ENCODE measurements around the gene PHF12.

Gene PHF12

DNA sequence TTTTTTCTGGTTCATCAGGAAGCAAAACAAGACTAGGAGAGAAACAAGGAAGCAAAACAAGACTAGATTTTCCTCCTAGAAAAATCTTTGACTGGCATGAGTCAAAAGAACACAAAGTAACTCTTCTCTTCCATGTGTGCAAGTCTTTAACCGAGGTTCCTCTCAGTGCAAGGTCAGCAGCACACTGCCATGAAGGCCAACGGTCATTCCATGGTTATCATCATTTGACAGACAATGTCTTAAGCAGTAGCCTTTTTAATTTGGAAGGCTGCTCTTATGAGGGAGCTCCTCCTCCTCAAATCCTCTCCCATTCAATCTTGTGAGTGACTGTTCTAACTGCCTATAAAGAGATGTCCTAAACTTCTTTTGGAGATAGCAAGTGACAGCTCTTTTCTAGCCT lies 33.0 kb downstream of the PHF12 start:
- TF ChIP-seq, protein P1, sequence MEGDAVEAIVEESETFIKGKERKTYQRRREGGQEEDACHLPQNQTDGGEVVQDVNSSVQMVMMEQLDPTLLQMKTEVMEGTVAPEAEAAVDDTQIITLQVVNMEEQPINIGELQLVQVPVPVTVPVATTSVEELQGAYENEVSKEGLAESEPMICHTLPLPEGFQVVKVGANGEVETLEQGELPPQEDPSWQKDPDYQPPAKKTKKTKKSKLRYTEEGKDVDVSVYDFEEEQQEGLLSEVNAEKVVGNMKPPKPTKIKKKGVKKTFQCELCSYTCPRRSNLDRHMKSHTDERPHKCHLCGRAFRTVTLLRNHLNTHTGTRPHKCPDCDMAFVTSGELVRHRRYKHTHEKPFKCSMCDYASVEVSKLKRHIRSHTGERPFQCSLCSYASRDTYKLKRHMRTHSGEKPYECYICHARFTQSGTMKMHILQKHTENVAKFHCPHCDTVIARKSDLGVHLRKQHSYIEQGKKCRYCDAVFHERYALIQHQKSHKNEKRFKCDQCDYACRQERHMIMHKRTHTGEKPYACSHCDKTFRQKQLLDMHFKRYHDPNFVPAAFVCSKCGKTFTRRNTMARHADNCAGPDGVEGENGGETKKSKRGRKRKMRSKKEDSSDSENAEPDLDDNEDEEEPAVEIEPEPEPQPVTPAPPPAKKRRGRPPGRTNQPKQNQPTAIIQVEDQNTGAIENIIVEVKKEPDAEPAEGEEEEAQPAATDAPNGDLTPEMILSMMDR (IDR thresholded peaks at IDR 0.05; ENCODE audit: control extremely low read depth, extremely low read depth, low read depth, missing control alignments), result no peak
- CTCF ChIA-PET, result interaction anchor here (0.8 to 5.7 kb wide), 8 partner anchors 9 to 198 kb away, joined by 3 to 42 read pairs (median 6); partner anchors contain the start of genes DHRS13 and TLCD1
- POLR2A ChIA-PET, result no interaction called here
- no peak for DNase-seq (ENCODE audit: extremely low spot score)

DNA sequence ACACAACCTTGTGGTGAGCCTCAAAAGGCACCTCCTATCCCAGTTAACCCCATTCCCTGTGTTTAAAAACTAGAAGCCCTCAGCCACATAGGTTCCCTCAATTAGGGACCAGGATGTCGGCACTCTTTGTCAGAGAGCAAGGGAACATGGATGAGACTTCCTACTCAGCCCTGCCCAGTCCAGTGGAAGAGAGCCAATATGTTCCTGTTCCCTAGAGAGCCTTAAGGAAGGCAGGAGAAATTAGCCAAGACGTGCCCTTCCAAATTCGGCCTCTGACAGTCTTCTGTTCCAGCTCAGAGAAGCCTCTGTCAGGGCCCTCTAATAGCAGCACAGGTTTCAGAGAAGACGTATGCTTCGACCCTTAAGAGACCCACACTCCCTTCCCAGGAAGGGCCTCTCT lies 33.9 kb downstream of the PHF12 start:
- ChIA-PET CTCF (interaction anchor here (0.7 to 5.7 kb wide), 10 partner anchors 8 to 292 kb away, joined by 3 to 42 read pairs (median 12); partner anchors contain the start of genes DHRS13, FLOT2 and TLCD1), POLR2A (no interaction called here)
- TF ChIP-seq, protein P1 (IDR thresholded peaks at IDR 0.05; ENCODE audit: control extremely low read depth, extremely low read depth, low read depth, missing control alignments), result no peak
- no peak for DNase-seq (ENCODE audit: extremely low spot score)

DNA sequence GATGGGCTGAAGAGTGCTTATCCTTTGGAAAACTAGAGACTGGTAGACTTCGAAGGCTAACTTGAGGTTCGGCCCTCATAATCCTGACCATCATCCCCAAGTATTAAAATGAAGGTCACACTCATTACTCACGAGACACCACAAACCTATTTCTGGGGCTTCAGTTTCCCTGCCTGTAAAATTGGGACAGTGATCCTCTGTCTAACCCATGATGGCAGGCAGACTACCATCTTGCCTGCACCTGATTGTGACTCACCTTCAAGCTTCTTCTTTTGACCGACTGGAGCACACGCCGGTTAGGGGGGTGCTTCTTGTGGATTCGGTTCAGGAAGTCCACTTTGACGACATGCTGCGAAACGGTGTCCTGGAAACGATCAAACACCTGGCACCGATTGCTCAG lies 34.3 kb downstream of the PHF12 start:
- POLR2A ChIA-PET, result no interaction called here
- TF ChIP-seq, protein P1 (IDR thresholded peaks at IDR 0.05; ENCODE audit: control extremely low read depth, extremely low read depth, low read depth, missing control alignments), result no peak
- no peak for DNase-seq (ENCODE audit: extremely low spot score)
- CTCF ChIA-PET, result interaction anchor here (0.7 to 5.7 kb wide), 13 partner anchors 9 to 292 kb away, joined by 3 to 42 read pairs (median 7); partner anchors contain the start of genes DHRS13, FLOT2 and TLCD1

DNA sequence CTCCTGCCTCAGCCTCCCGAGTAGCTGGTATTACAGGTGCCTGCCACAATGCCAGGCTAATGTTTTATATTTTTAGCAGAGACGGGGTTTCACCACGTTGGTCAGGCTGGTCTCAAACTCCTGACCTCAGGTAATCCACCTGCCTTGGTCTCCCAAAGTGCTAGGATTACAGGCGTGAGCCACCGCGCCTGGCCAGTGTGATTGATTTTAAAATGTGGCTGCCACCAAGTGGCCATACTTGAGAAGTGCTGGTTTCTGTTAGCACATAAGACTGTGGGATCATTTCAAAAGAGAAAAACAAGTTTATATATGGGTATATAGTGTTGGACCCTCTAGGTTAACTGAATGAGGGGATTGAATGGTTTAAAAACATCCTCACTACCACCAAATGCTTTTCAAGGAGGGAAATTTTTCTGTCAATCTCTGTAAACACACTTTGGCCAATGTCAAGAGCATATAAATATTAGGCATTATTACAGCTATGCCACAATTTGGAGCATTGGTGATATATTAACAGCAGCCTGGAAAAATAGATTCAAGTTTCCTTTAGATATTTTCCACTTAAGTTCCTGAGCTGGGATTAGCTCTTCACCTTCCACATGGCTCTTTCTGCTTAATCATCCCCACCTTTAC lies 34.9 kb downstream of the PHF12 start:
- ChIA-PET POLR2A (no interaction called here), CTCF (interaction anchor here (0.7 to 5.7 kb wide), 13 partner anchors 9 to 291 kb away, joined by 3 to 42 read pairs (median 7); partner anchors contain the start of genes DHRS13, FLOT2 and TLCD1)
- TF ChIP-seq, protein P1 (IDR thresholded peaks at IDR 0.05; ENCODE audit: control extremely low read depth, extremely low read depth, low read depth, missing control alignments), result peak; percentile 68
- DNase-seq (ENCODE audit: extremely low spot score), result no peak

DNA sequence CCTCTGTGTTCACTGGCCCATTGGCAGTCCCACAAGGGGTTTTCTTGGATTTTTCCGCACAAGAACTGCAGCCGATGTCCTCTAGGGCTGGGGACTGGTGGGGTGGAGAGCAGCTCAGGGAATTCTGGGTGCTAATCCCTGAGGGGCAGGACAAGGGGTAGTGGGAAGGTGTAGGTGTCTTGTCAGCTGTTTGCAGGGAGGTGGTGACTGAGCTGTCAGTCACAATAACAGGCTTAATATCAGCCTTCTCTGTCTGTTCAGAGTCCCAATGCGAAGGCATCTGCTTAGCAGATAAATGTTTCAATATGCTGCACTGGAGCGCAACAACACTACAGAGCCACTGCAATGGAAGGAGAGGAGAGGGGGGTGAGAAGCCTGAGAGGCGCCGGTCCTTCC lies 38.4 kb downstream of the PHF12 start:
- CTCF ChIA-PET, result interaction anchor here (0.9 to 4.8 kb wide), 9 partner anchors 9 to 186 kb away, joined by 3 to 22 read pairs (median 7); partner anchors contain the start of genes DHRS13, FLOT2 and TLCD1
- DNase-seq (ENCODE audit: extremely low spot score), result no peak
- TF ChIP-seq, protein P1 (IDR thresholded peaks at IDR 0.05; ENCODE audit: control extremely low read depth, extremely low read depth, low read depth, missing control alignments), result no peak
- POLR2A ChIA-PET, result no interaction called here

DNA sequence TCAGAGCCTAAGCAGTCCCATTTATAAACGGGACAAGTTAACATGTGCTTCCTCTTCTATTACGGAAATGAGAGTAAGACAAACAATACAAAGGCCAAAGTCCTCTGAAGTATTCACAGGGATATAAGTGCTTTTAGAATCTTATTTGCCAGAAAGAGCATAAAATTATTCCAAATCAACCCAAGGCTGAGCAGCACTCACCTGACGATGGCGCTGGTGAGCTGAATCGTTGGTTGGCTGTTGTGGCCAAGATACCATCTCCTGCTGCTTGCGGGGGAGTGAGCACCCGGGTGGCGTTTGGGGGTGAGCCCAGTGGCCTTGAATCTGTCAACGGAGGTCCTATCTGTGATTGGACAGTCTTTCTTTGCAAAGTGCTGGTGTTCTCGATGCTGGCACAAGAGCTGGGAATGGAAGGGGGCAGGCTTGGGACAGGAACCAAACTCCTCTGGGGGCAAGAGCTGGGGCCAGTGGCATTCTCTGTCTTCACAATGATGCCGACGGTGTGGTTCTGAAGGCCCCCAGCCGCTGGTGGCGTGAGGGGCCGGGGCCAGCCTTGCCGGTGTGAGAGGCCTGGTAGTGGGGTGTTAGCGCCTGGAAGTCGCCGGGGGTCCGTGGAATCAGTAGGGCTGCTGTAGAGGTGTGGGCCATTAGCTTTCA lies 38.9 kb downstream of the PHF12 start:
- CTCF ChIA-PET, result interaction anchor here (0.9 to 4.8 kb wide), 9 partner anchors 9 to 186 kb away, joined by 3 to 22 read pairs (median 7); partner anchors contain the start of genes DHRS13, FLOT2 and TLCD1
- POLR2A ChIA-PET, result no interaction called here
- TF ChIP-seq, protein P1 (IDR thresholded peaks at IDR 0.05; ENCODE audit: control extremely low read depth, extremely low read depth, low read depth, missing control alignments), result peak; percentile 4
- DNase-seq (ENCODE audit: extremely low spot score), result no peak

All from GM10248 (cell line).